ENCODE results near the gene CCSER1. TPM values are rescaled to one million over a fixed set of nuclear protein-coding genes. Genes with fewer than 3 reads are reported as not detected.

Gene CCSER1
- total RNA-seq, 1 experiment from 2014 or later: 4.1 TPM

GRCh38 chr4:91422011-91422410 is 1294.8 kb downstream of the CCSER1 start:
- Histone ChIP-seq H3K4me3 (ENCODE audit: low read depth, low read length) (no peak overlapping the region), H3K36me3 (ENCODE audit: control insufficient read depth, insufficient read depth, low read length) (no peaks in the 10 kb centered on the region), H3K27me3 (replicated peaks; ENCODE audit: control insufficient read depth, insufficient read depth, low read length) (no peaks in the 10 kb centered on the region), H3K4me1 (no peaks in the 10 kb centered on the region), H3K9me3 (0 out of 2 replicates have a peak, but pooled peaks cover 6% of the 10 kb centered on the region)
- TF ChIP-seq, protein P1, sequence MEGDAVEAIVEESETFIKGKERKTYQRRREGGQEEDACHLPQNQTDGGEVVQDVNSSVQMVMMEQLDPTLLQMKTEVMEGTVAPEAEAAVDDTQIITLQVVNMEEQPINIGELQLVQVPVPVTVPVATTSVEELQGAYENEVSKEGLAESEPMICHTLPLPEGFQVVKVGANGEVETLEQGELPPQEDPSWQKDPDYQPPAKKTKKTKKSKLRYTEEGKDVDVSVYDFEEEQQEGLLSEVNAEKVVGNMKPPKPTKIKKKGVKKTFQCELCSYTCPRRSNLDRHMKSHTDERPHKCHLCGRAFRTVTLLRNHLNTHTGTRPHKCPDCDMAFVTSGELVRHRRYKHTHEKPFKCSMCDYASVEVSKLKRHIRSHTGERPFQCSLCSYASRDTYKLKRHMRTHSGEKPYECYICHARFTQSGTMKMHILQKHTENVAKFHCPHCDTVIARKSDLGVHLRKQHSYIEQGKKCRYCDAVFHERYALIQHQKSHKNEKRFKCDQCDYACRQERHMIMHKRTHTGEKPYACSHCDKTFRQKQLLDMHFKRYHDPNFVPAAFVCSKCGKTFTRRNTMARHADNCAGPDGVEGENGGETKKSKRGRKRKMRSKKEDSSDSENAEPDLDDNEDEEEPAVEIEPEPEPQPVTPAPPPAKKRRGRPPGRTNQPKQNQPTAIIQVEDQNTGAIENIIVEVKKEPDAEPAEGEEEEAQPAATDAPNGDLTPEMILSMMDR (IDR thresholded peaks at IDR 0.05; ENCODE audit: insufficient read depth in 1 of 2, low read depth in 1 of 2, low read length in 1 of 2, severe bottlenecking in 1 of 2, unreplicated experiment in 1 of 2): no peak
- H3K36me3 Mint-ChIP-seq (ENCODE audit: insufficient read depth, unreplicated experiment): no peaks in the 10 kb centered on the region
- no TSS peak for BruUV-seq (replicated peaks)
- intact Hi-C loops (cut with micrococcal nuclease; ENCODE audit: unreplicated experiment): no loop called here
- ChIA-PET CTCF (interaction anchor here (0.6 kb wide), 1 partner anchor 176 kb away, joined by 5 read pairs; no protein-coding TSS in a partner anchor), POLR2A (no interaction called here)
- no peak overlapping the region for H3K4me3 Mint-ChIP-seq (ENCODE audit: unreplicated experiment)
- H3K9me3 Mint-ChIP-seq (ENCODE audit: unreplicated experiment): no peaks in the 10 kb centered on the region
- H3K27ac Mint-ChIP-seq (ENCODE audit: unreplicated experiment): no peak overlapping the region
- no peaks in the 10 kb centered on the region for H3K4me1 Mint-ChIP-seq (ENCODE audit: low read depth, unreplicated experiment)
- no peak for DNase-seq
- no peaks in the 10 kb centered on the region for H3K27me3 Mint-ChIP-seq (ENCODE audit: insufficient read depth, unreplicated experiment)

- BruUV-seq (replicated peaks): no TSS peak
Measured at GRCh38 chr4:91426725-91427124, 1299.5 kb downstream of the CCSER1 start.

GRCh38 chr4:91427171-91427570 is 1300.0 kb downstream of the CCSER1 start:
- Histone ChIP-seq H3K27me3 (replicated peaks; ENCODE audit: control insufficient read depth, insufficient read depth, low read length) (no peaks in the 10 kb centered on the region), H3K9me3 (no peaks in the 10 kb centered on the region), H3K4me1 (no peaks in the 10 kb centered on the region), H3K36me3 (ENCODE audit: control insufficient read depth, insufficient read depth, low read length) (no peaks in the 10 kb centered on the region), H3K4me3 (ENCODE audit: low read depth, low read length) (no peak overlapping the region)
- H3K27me3 Mint-ChIP-seq (ENCODE audit: insufficient read depth, unreplicated experiment): no peaks in the 10 kb centered on the region
- BruUV-seq (replicated peaks): no TSS peak
- TF ChIP-seq, protein P1 (IDR thresholded peaks at IDR 0.05; ENCODE audit: insufficient read depth in 1 of 2, low read depth in 1 of 2, low read length in 1 of 2, severe bottlenecking in 1 of 2, unreplicated experiment in 1 of 2): no peak
- CTCF ChIA-PET: interaction anchor here (1.1 kb wide), 1 partner anchor 9 kb away, joined by 3 read pairs; no protein-coding TSS in a partner anchor
- H3K4me3 Mint-ChIP-seq (ENCODE audit: unreplicated experiment): no peak overlapping the region
- H3K27ac Mint-ChIP-seq (ENCODE audit: unreplicated experiment): no peak overlapping the region
- POLR2A ChIA-PET: no interaction called here
- DNase-seq: no peak
- intact Hi-C loops (cut with micrococcal nuclease; ENCODE audit: unreplicated experiment): no loop called here
- no peaks in the 10 kb centered on the region for H3K36me3 Mint-ChIP-seq (ENCODE audit: insufficient read depth, unreplicated experiment)
- no peaks in the 10 kb centered on the region for H3K9me3 Mint-ChIP-seq (ENCODE audit: unreplicated experiment)
- H3K4me1 Mint-ChIP-seq (ENCODE audit: low read depth, unreplicated experiment): no peaks in the 10 kb centered on the region

More at GRCh38 chr4:91426725-91427124, 1299.5 kb downstream of the CCSER1 start:
- Histone ChIP-seq H3K4me1 (no peaks in the 10 kb centered on the region), H3K27me3 (replicated peaks; ENCODE audit: control insufficient read depth, insufficient read depth, low read length) (no peaks in the 10 kb centered on the region), H3K9me3 (no peaks in the 10 kb centered on the region), H3K36me3 (ENCODE audit: control insufficient read depth, insufficient read depth, low read length) (no peaks in the 10 kb centered on the region), H3K4me3 (ENCODE audit: low read depth, low read length) (no peak overlapping the region)
- no peaks in the 10 kb centered on the region for H3K36me3 Mint-ChIP-seq (ENCODE audit: insufficient read depth, unreplicated experiment)
- no peaks in the 10 kb centered on the region for H3K4me1 Mint-ChIP-seq (ENCODE audit: low read depth, unreplicated experiment)
- ChIA-PET POLR2A (no interaction called here), CTCF (no interaction called here)
- H3K9me3 Mint-ChIP-seq (ENCODE audit: unreplicated experiment): no peaks in the 10 kb centered on the region
- no peak overlapping the region for H3K27ac Mint-ChIP-seq (ENCODE audit: unreplicated experiment)
- DNase-seq: no peak
- H3K4me3 Mint-ChIP-seq (ENCODE audit: unreplicated experiment): no peak overlapping the region
- TF ChIP-seq, protein P1 (IDR thresholded peaks at IDR 0.05; ENCODE audit: insufficient read depth in 1 of 2, low read depth in 1 of 2, low read length in 1 of 2, severe bottlenecking in 1 of 2, unreplicated experiment in 1 of 2): no peak
- H3K27me3 Mint-ChIP-seq (ENCODE audit: insufficient read depth, unreplicated experiment): no peaks in the 10 kb centered on the region
- intact Hi-C loops (cut with micrococcal nuclease; ENCODE audit: unreplicated experiment): no loop called here

Data from Caco-2 (cell line).